NCI-H2227 treated with DMSO at 0.1 percent for 48 hours (cell line): ENCODE data around the gene MTAP.
A peak's percentile ranks its signal among the peaks of the same experiment; 100 is the strongest.
"Not testable (repeated sequence)": the region's sequence is repeated elsewhere in the genome, so short reads cannot be mapped to it uniquely, and the experiment has no call there.

Experiments used
- DNase-seq: peaks from one replicate; lab custom pipeline; 2025; lab: John Stamatoyannopoulos, UW

Gene MTAP

GRCh38 chr9:21919377-21920362 lies 117.2 kb downstream of the MTAP start:
- DNase-seq: peak; percentile 14

GRCh38 chr9:21923694-21924093 lies 121.3 kb downstream of the MTAP start:
- no peak for DNase-seq

- DNase-seq: no peak
Measured at GRCh38 chr9:21927752-21928151, 125.3 kb downstream of the MTAP start.

GRCh38 chr9:21931428-21931827 lies 129.0 kb downstream of the MTAP start:
- no peak for DNase-seq

- DNase-seq: no peak
Measured at GRCh38 chr9:21933281-21933680, 130.8 kb downstream of the MTAP start.

GRCh38 chr9:21933865-21934264 lies 131.4 kb downstream of the MTAP start:
- no peak for DNase-seq

- DNase-seq: no peak
Measured at GRCh38 chr9:21935631-21936030, 133.2 kb downstream of the MTAP start.

- DNase-seq: no peak
Measured at GRCh38 chr9:21936161-21936560, 133.7 kb downstream of the MTAP start.

- no peak for DNase-seq
Measured at GRCh38 chr9:21941337-21941995, 139.0 kb downstream of the MTAP start.

GRCh38 chr9:21943464-21943863 lies 141.0 kb downstream of the MTAP start:
- DNase-seq: no peak

- no peak for DNase-seq
Measured at GRCh38 chr9:21945606-21946005, 143.2 kb downstream of the MTAP start.

- DNase-seq: no peak
Measured at GRCh38 chr9:21958833-21959232, 156.4 kb downstream of the MTAP start.

GRCh38 chr9:21959268-21959667 lies 156.8 kb downstream of the MTAP start:
- not testable (repeated sequence) for DNase-seq

- no peak for DNase-seq
Measured at GRCh38 chr9:21961569-21961968, 159.1 kb downstream of the MTAP start.

GRCh38 chr9:21964925-21965385 lies 162.5 kb downstream of the MTAP start:
- DNase-seq: no peak

- peak; percentile 12 for DNase-seq
Measured at GRCh38 chr9:21965401-21965951, 163.0 kb downstream of the MTAP start.

GRCh38 chr9:21966140-21966851 lies 163.9 kb downstream of the MTAP start:
- no peak for DNase-seq

GRCh38 chr9:21967169-21967568 lies 164.7 kb downstream of the MTAP start:
- DNase-seq: no peak

GRCh38 chr9:21967702-21968101 lies 165.3 kb downstream of the MTAP start:
- DNase-seq: no peak

GRCh38 chr9:21968331-21969010 lies 166.0 kb downstream of the MTAP start:
- no peak for DNase-seq
